Liver (tissue), 9 donors: Measurements from ENCODE around the gene SAV1. TPM values are rescaled to one million over a fixed set of nuclear protein-coding genes. Genes with fewer than 3 reads are reported as not detected.

Experiments
- DNase-seq: peaks from one replicate; pipeline ENCODE4 v3.0.0-alpha.2; 2017; ENCODE audit warnings: low spot score
- H3K27ac ChIP-seq, 2 donors: one replicate each; pipeline ENCODE4 v1.7.0; 2013; ENCODE audit warnings: inconsistent platforms in 2 of 2, low read length in 2 of 2, control low read depth in 1 of 2, low read depth in 1 of 2, mild to moderate bottlenecking in 1 of 2
- H3K27me3 ChIP-seq, 4 donors: one replicate each; pipeline versions ENCODE4 v1.6.1 to v1.7.0; 2013; ENCODE audit warnings: low read length in 3 of 4, inconsistent platforms in 1 of 4, mild to moderate bottlenecking in 1 of 4, moderate library complexity in 1 of 4; ENCODE audit not compliant: control insufficient read depth in 4 of 4, insufficient read depth in 4 of 4
- H3K36me3 ChIP-seq, 4 donors: one replicate each; pipeline versions ENCODE4 v1.6.1 to v1.7.0; 2013; ENCODE audit warnings: low read length in 3 of 4, mild to moderate bottlenecking in 3 of 4, low read depth in 1 of 4, moderate library complexity in 1 of 4; ENCODE audit not compliant: control insufficient read depth in 4 of 4, insufficient read depth in 3 of 4
- H3K4me1 ChIP-seq, 4 donors: one replicate each; pipeline versions ENCODE4 v1.6.1 to v1.7.0; 2013; ENCODE audit warnings: low read length in 3 of 4, mild to moderate bottlenecking in 3 of 4, moderate library complexity in 1 of 4; ENCODE audit not compliant: control insufficient read depth in 4 of 4, insufficient read depth in 4 of 4
- H3K4me3 ChIP-seq, 3 donors: one replicate each; pipeline versions ENCODE4 v1.6.1 to v1.7.0; 2013; ENCODE audit warnings: low read length in 3 of 3, control low read depth in 1 of 3, low read depth in 1 of 3, mild to moderate bottlenecking in 1 of 3
- H3K9ac ChIP-seq, 2 donors: one replicate each; pipeline ENCODE4 v1.7.0; 2013; ENCODE audit warnings: low read length in 2 of 2, mild to moderate bottlenecking in 2 of 2, moderate library complexity in 2 of 2, control low read depth in 1 of 2, low read depth in 1 of 2
- H3K9me3 ChIP-seq, 4 donors: one replicate each; pipeline versions ENCODE4 v1.6.1 to v1.7.0; 2013; ENCODE audit warnings: low read length in 3 of 4; ENCODE audit not compliant: control insufficient read depth in 4 of 4
- EGR1 ChIP-seq, 2 donors: IDR thresholded peaks; 2 replicates each; pipeline ENCODE4 v1.6.1; 2016 to 2018; ENCODE audit warnings: antibody characterized with exemption in 2 of 2, low read depth in 2 of 2
- FOXA1 ChIP-seq: IDR thresholded peaks from 2 replicates; pipeline ENCODE4 v1.6.1; 2016; ENCODE audit warnings: antibody characterized with exemption
- FOXA2 ChIP-seq: IDR thresholded peaks from 2 replicates; pipeline ENCODE4 v1.6.1; 2016; ENCODE audit warnings: antibody characterized with exemption
- GABPA ChIP-seq, 2 donors: IDR thresholded peaks in 1 of 2; conservative IDR thresholded peaks in 1 of 2; 2 replicates each; pipeline ENCODE4 v1.6.1; 2016; ENCODE audit warnings: antibody characterized with exemption in 2 of 2, mild to moderate bottlenecking in 1 of 2, moderate library complexity in 1 of 2
- HNF4A ChIP-seq, 2 donors: conservative IDR thresholded peaks; 2 replicates each; pipeline ENCODE4 v1.6.1; 2016; ENCODE audit warnings: antibody characterized with exemption in 2 of 2, mild to moderate bottlenecking in 2 of 2
- HNF4G ChIP-seq: IDR thresholded peaks from 2 replicates; pipeline ENCODE4 v1.6.1; 2016; ENCODE audit warnings: antibody characterized with exemption
- JUND ChIP-seq, 2 donors: IDR thresholded peaks; 2 replicates each; pipeline ENCODE4 v1.6.1; 2016; ENCODE audit warnings: antibody characterized with exemption in 2 of 2
- NR2F2 ChIP-seq: IDR thresholded peaks from 2 replicates; pipeline ENCODE4 v1.6.1; 2016; ENCODE audit warnings: antibody characterized with exemption
- RAD21 ChIP-seq, 2 donors: IDR thresholded peaks; 2 replicates each; pipeline ENCODE4 v1.6.1; 2016; ENCODE audit warnings: antibody characterized with exemption in 2 of 2, mild to moderate bottlenecking in 2 of 2
- RXRA ChIP-seq, 2 donors: IDR thresholded peaks; 2 replicates each; pipeline ENCODE4 v1.6.1; 2017 to 2018; ENCODE audit warnings: antibody characterized with exemption in 2 of 2, mild to moderate bottlenecking in 1 of 2
- SP1 ChIP-seq: IDR thresholded peaks from 2 replicates; pipeline ENCODE4 v1.6.1; 2018; ENCODE audit warnings: antibody characterized with exemption, mild to moderate bottlenecking
- TAF1 ChIP-seq: conservative IDR thresholded peaks from 2 replicates; pipeline ENCODE4 v1.6.1; 2016; ENCODE audit warnings: antibody characterized with exemption, mild to moderate bottlenecking
- YY1 ChIP-seq: IDR thresholded peaks from 2 replicates; pipeline ENCODE4 v1.6.1; 2016; ENCODE audit warnings: antibody characterized with exemption, mild to moderate bottlenecking
- WGBS: extraction: QIAGEN DNeasy Blood & Tissue Kit; methylation state at CpG from one replicate; pipeline ENCODE4 v1.1.7; 2013; 5-methylcytosine and 5-hydroxymethylcytosine counted together
- polyA plus RNA-seq, 2 donors: library from polyadenylated mRNA; stranded (reverse) in 1 of 2; unstranded in 1 of 2; fragments of 200-250 nt in 1 of 2; fragments of >200 nt in 1 of 2; fragmentation: Nextera tagmentation in 1 of 2; extraction: Ambion mirVana in 1 of 2; gene quantifications; one replicate each; pipeline versions ENCODE4 v1.2.1 to v1.2.3, GENCODE V29; 2013 to 2015
- total RNA-seq, 2 donors: library from RNA; depleted of rRNA; stranded (reverse); fragments of >200 nt; gene quantifications; one replicate each; pipeline ENCODE4 v1.2.3, GENCODE V29; 2014
- TF ChIP-seq, protein P1 (sequence below): IDR thresholded peaks from 2 replicates; pipeline ENCODE4 v1.6.1; 2016; ENCODE audit warnings: antibody characterized with exemption
- TF ChIP-seq, protein P2 (sequence below): fragments of 150-350 bp; IDR thresholded peaks from 2 replicates; pipeline ENCODE4 v1.5.1; 2017; ENCODE audit warnings: improper control_type of control experiment, low read depth, low read length; ENCODE audit not compliant: missing input control
- TF ChIP-seq, protein P3 (sequence below): IDR thresholded peaks from 2 replicates; pipeline ENCODE4 v1.6.1; 2016; ENCODE audit warnings: antibody characterized with exemption
- TF ChIP-seq, protein P4 (sequence below): IDR thresholded peaks from 2 replicates; pipeline ENCODE4 v1.6.1; 2016; ENCODE audit warnings: antibody characterized with exemption
- TF ChIP-seq, protein P5 (sequence below): IDR thresholded peaks from 2 replicates; pipeline ENCODE4 v1.6.1; 2016; ENCODE audit warnings: antibody characterized with exemption, mild to moderate bottlenecking
- donor health status: healthy.
- donor health status: healthy.
- donor health status: healthy.
- donor health status: healthy.
- donor health status: healthy.

SAV1 gene
- total and polyA plus RNA-seq, 4 donors, result 4.9 to 14.0 (median 7.9) TPM

DNA sequence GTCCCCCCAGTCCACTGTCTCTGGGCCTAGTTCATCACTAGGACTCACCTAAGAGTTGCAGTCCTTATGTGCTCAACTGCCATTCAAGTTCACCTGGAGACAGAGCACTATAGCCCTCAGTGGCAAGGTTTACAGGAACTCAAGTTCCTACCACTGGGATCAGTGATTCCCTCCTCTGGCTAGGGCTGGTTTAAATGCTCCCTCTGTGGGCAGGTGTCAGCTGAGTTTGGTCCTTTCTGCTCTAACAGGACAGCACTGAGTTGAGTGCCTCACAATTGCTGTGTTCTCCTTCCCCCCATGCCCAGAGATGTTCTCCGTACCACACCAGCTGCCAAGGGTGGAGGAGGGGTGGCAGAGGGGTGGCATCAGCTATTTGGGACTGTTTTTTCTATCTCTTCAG is 20.8 kb upstream of the SAV1 start:
- Histone ChIP-seq H3K36me3 (no peaks in the 10 kb centered on the region), H3K9me3 (no peaks in the 10 kb centered on the region), H3K27ac (no peak overlapping the region), H3K4me3 (no peak overlapping the region), H3K9ac (no peak overlapping the region), H3K27me3 (no peaks in the 10 kb centered on the region), H3K4me1 (no peaks in the 10 kb centered on the region)
- TF ChIP-seq RAD21 (IDR thresholded peaks at IDR 0.05), result peak in 1 of 2 donors; percentile 15
- TF ChIP-seq TAF1, result no peak
- TF ChIP-seq, protein P1, sequence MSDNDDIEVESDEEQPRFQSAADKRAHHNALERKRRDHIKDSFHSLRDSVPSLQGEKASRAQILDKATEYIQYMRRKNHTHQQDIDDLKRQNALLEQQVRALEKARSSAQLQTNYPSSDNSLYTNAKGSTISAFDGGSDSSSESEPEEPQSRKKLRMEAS, result no peak
- no peak for DNase-seq
- WGBS, result 93% methylated on average over 1 of the region's 1 CpG

DNA sequence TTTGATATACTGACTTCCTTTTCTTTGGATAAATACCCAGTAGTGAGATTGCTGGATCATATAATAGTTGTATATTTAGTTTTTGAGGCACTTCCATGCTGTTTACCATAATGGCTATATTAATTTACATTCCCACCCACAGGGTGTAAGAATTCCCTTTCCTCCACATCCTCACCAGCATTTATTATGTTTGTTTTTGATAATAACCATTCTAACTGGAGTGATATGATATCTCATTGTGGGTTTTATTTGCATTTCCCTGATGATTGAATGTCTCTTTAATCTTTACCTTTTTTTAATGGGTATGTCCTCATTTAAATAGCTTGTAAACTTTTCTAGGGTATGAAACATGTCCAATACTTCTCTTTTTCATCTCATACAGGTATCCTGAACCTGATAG is 11.6 kb upstream of the SAV1 start:
- H3K4me1 ChIP-seq, result no peaks in the 10 kb centered on the region
- H3K27ac ChIP-seq, result no peak overlapping the region
- no peak for TF ChIP-seq NR2F2
- no peak for TF ChIP-seq HNF4A (conservative IDR thresholded peaks at IDR 0.05)
- TF ChIP-seq, protein P2, sequence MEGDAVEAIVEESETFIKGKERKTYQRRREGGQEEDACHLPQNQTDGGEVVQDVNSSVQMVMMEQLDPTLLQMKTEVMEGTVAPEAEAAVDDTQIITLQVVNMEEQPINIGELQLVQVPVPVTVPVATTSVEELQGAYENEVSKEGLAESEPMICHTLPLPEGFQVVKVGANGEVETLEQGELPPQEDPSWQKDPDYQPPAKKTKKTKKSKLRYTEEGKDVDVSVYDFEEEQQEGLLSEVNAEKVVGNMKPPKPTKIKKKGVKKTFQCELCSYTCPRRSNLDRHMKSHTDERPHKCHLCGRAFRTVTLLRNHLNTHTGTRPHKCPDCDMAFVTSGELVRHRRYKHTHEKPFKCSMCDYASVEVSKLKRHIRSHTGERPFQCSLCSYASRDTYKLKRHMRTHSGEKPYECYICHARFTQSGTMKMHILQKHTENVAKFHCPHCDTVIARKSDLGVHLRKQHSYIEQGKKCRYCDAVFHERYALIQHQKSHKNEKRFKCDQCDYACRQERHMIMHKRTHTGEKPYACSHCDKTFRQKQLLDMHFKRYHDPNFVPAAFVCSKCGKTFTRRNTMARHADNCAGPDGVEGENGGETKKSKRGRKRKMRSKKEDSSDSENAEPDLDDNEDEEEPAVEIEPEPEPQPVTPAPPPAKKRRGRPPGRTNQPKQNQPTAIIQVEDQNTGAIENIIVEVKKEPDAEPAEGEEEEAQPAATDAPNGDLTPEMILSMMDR, result no peak
- no peak for TF ChIP-seq RXRA (IDR thresholded peaks at IDR 0.05)
- TF ChIP-seq SP1, result no peak
- no peak for TF ChIP-seq YY1
- TF ChIP-seq, protein P1, result no peak
- no peak for TF ChIP-seq GABPA (IDR thresholded peaks at IDR 0.05 in 1 of 2, conservative IDR thresholded peaks at IDR 0.05 in 1 of 2)
- TF ChIP-seq, protein P3, sequence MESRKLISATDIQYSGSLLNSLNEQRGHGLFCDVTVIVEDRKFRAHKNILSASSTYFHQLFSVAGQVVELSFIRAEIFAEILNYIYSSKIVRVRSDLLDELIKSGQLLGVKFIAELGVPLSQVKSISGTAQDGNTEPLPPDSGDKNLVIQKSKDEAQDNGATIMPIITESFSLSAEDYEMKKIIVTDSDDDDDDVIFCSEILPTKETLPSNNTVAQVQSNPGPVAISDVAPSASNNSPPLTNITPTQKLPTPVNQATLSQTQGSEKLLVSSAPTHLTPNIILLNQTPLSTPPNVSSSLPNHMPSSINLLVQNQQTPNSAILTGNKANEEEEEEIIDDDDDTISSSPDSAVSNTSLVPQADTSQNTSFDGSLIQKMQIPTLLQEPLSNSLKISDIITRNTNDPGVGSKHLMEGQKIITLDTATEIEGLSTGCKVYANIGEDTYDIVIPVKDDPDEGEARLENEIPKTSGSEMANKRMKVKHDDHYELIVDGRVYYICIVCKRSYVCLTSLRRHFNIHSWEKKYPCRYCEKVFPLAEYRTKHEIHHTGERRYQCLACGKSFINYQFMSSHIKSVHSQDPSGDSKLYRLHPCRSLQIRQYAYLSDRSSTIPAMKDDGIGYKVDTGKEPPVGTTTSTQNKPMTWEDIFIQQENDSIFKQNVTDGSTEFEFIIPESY, result no peak
- TF ChIP-seq, protein P4, sequence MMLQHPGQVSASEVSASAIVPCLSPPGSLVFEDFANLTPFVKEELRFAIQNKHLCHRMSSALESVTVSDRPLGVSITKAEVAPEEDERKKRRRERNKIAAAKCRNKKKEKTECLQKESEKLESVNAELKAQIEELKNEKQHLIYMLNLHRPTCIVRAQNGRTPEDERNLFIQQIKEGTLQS, result no peak
- TF ChIP-seq FOXA1, result no peak
- no peak for TF ChIP-seq RAD21 (IDR thresholded peaks at IDR 0.05)
- TF ChIP-seq JUND (IDR thresholded peaks at IDR 0.05), result no peak
- no peak for TF ChIP-seq HNF4G
- TF ChIP-seq, protein P5, sequence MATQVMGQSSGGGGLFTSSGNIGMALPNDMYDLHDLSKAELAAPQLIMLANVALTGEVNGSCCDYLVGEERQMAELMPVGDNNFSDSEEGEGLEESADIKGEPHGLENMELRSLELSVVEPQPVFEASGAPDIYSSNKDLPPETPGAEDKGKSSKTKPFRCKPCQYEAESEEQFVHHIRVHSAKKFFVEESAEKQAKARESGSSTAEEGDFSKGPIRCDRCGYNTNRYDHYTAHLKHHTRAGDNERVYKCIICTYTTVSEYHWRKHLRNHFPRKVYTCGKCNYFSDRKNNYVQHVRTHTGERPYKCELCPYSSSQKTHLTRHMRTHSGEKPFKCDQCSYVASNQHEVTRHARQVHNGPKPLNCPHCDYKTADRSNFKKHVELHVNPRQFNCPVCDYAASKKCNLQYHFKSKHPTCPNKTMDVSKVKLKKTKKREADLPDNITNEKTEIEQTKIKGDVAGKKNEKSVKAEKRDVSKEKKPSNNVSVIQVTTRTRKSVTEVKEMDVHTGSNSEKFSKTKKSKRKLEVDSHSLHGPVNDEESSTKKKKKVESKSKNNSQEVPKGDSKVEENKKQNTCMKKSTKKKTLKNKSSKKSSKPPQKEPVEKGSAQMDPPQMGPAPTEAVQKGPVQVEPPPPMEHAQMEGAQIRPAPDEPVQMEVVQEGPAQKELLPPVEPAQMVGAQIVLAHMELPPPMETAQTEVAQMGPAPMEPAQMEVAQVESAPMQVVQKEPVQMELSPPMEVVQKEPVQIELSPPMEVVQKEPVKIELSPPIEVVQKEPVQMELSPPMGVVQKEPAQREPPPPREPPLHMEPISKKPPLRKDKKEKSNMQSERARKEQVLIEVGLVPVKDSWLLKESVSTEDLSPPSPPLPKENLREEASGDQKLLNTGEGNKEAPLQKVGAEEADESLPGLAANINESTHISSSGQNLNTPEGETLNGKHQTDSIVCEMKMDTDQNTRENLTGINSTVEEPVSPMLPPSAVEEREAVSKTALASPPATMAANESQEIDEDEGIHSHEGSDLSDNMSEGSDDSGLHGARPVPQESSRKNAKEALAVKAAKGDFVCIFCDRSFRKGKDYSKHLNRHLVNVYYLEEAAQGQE, result no peak
- TF ChIP-seq EGR1 (IDR thresholded peaks at IDR 0.05; ENCODE audit: low read depth in 2 of 2), result no peak
- no peak for TF ChIP-seq TAF1
- TF ChIP-seq FOXA2, result no peak
- no peak for DNase-seq
- H3K9me3 ChIP-seq, result no peaks in the 10 kb centered on the region
- H3K36me3 ChIP-seq, result no peaks in the 10 kb centered on the region
- no peak overlapping the region for H3K9ac ChIP-seq
- no peak overlapping the region for H3K4me3 ChIP-seq
- H3K27me3 ChIP-seq, result no peaks in the 10 kb centered on the region
